ENCODE measurements around the gene FBXW5. TPM values are rescaled to one million over a fixed set of nuclear protein-coding genes. Genes with fewer than 3 reads are reported as not detected.

The FBXW5 gene
- total and polyA plus RNA-seq, 10 of the 15 experiments (the other 5 are each of a cell fraction or from before 2014, with no cell fraction given): 0.21 to 97.3 (median 44.5) TPM

- Histone ChIP-seq H3K36me3 (ENCODE audit: control insufficient read depth in 2 of 2, insufficient read depth in 2 of 2, low read length in 1 of 2) (peaks cover 27 to 30% of the 10 kb centered on the region in 2 experiments), H3K79me2 (ENCODE audit: control insufficient read depth, insufficient read depth, low read length) (peaks cover 44% of the 10 kb centered on the region), H2AFZ (ENCODE audit: control insufficient read depth, low read depth, low read length) (no peak overlapping the region), H3K4me2 (ENCODE audit: control insufficient read depth, insufficient read depth) (peak overlapping the region; percentile 83), H4K20me1 (ENCODE audit: control insufficient read depth, insufficient read depth) (no peaks in the 10 kb centered on the region), H3K9me3 (replicated peaks; ENCODE audit: control insufficient read depth, insufficient read depth, low read length) (peaks cover 5% of the 10 kb centered on the region; the same call in 2 of the 3 replicates), H3K4me1 (ENCODE audit: control insufficient read depth, insufficient read depth, low read length) (peaks cover 65% of the 10 kb centered on the region), H3K27me3 (replicated peaks in 1 of 2; ENCODE audit: control insufficient read depth in 2 of 2, insufficient read depth in 2 of 2, low read length in 1 of 2) (no peaks in the 10 kb centered on the region), H3K4me3 (peak overlapping the region; percentile 36; the same call in 1 of the 2 replicates), H3K9ac (ENCODE audit: control insufficient read depth, insufficient read depth, low read length) (peak overlapping the region; percentile 89), H3K27ac (ENCODE audit: control insufficient read depth, insufficient read depth) (peak overlapping the region; percentile 99)
- 27% methylated on average over 13 of the region's 13 CpGs for WGBS (ENCODE audit: insufficient coverage, insufficient replicate concordance, low lambda C conversion rate, missing lambda C conversion rate)
- ChIA-PET RAD21 (ENCODE audit: unreplicated experiment) (interaction anchor here (0.7 to 2.4 kb wide), 4 partner anchors 15 to 59 kb away, joined by 3 to 30 read pairs (median 14); partner anchors contain the start of gene TRAF2), CTCF (interaction anchor here (0.8 to 3.1 kb wide), 9 partner anchors 10 to 135 kb away, joined by 3 to 21 read pairs (median 4); partner anchors contain the start of genes AJM1 and TRAF2), POLR2A (interaction anchor here (0.5 to 3.4 kb wide), 8 partner anchors 8 to 113 kb away, joined by 3 to 41 read pairs (median 5); partner anchors contain the start of genes AJM1 and TRAF2), SMC1A (ENCODE audit: uncharacterized antibody, unreplicated experiment) (interaction anchor here (0.9 to 7.5 kb wide), 4 partner anchors 16 to 134 kb away, joined by 3 to 70 read pairs (median 5); partner anchors contain the start of gene TRAF2)
- DNase-seq (ENCODE audit: low read depth, low spot score) (no peak), ATAC-seq (no peak), FAIRE-seq (no peak)
- intact Hi-C loops (cut with micrococcal nuclease; ENCODE audit: unreplicated experiment): no loop called here
- in situ Hi-C loops (cut with MboI): no loop called here
- no TSS peak for BruUV-seq (replicated peaks)
- no peak for TF ChIP-seq LARP7 (IDR thresholded peaks at IDR 0.05)
- TF ChIP-seq, protein P1, sequence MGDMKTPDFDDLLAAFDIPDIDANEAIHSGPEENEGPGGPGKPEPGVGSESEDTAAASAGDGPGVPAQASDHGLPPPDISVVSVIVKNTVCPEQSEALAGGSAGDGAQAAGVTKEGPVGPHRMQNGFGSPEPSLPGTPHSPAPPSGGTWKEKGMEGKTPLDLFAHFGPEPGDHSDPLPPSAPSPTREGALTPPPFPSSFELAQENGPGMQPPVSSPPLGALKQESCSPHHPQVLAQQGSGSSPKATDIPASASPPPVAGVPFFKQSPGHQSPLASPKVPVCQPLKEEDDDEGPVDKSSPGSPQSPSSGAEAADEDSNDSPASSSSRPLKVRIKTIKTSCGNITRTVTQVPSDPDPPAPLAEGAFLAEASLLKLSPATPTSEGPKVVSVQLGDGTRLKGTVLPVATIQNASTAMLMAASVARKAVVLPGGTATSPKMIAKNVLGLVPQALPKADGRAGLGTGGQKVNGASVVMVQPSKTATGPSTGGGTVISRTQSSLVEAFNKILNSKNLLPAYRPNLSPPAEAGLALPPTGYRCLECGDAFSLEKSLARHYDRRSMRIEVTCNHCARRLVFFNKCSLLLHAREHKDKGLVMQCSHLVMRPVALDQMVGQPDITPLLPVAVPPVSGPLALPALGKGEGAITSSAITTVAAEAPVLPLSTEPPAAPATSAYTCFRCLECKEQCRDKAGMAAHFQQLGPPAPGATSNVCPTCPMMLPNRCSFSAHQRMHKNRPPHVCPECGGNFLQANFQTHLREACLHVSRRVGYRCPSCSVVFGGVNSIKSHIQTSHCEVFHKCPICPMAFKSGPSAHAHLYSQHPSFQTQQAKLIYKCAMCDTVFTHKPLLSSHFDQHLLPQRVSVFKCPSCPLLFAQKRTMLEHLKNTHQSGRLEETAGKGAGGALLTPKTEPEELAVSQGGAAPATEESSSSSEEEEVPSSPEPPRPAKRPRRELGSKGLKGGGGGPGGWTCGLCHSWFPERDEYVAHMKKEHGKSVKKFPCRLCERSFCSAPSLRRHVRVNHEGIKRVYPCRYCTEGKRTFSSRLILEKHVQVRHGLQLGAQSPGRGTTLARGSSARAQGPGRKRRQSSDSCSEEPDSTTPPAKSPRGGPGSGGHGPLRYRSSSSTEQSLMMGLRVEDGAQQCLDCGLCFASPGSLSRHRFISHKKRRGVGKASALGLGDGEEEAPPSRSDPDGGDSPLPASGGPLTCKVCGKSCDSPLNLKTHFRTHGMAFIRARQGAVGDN (IDR thresholded peaks at IDR 0.05): 0 out of 2 replicates have a peak, but pooled peaks have one; percentile 21
- TF ChIP-seq MTA3 (IDR thresholded peaks at IDR 0.05; ENCODE audit: borderline replicate concordance, low read length): no peak
- no peak for TF ChIP-seq SPI1 (IDR thresholded peaks at IDR 0.05; ENCODE audit: borderline replicate concordance, insufficient read depth, low read depth, low read length)
- TF ChIP-seq EED (IDR thresholded peaks at IDR 0.05; ENCODE audit: low read depth): no peak
- TF ChIP-seq RUNX3 (IDR thresholded peaks at IDR 0.05; ENCODE audit: low read length): peak; percentile 39
- TF ChIP-seq HDGF (IDR thresholded peaks at IDR 0.05): no peak
Observed at GRCh38 chr9:136900988-136901515, 43.5 kb downstream of the FBXW5 start.
